K562 (cell line): Measurements from ENCODE around the gene GRIK2. TPM values are rescaled to one million over a fixed set of nuclear protein-coding genes. Genes with fewer than 3 reads are reported as not detected.

Experiments used
- ATAC-seq: fragments of 200-7000 bp; cut with Tn5 transposase; 3 replicates; pipeline ENCODE4 v1.9.1; 2020; ENCODE audit warnings: moderate library complexity
- BruUV-seq: library from RNA; stranded (reverse); fragments of 400-500 nt; replicated peaks from 2 replicates; lab custom pipeline; 2021; lab: Mats Ljungman, UMichigan
- CTCF ChIA-PET: fragments of 300-600 bp; formaldehyde crosslinking; extraction: SDS; loops from one replicate; lab custom pipeline; 2021; ENCODE audit warnings: low intra/inter-chr PET ratio; lab: Yijun Ruan, JAX
- POLR2A ChIA-PET: fragments of 300-600, 350-650 bp; sonication (Branson Sonifier 250); formaldehyde crosslinking; extraction: SDS; loops from one replicate; lab custom pipeline; 2021; ENCODE audit warnings: antibody characterized with exemption, inconsistent platforms; lab: Yijun Ruan, JAX
- DNase-seq, 4 experiments: peaks; one replicate each; pipeline versions ENCODE4 v3.0.0 to v3.0.0-alpha.2; 2011 to 2018; ENCODE audit warnings: low spot score in 3 of 4, mixed read lengths in 3 of 4; ENCODE audit errors: extremely low read depth in 1 of 4
- FAIRE-seq: peaks from 2 replicates; lab custom pipeline; 2011; peaks lifted over from hg19 to GRCh38; lab: Jason Lieb, UNC
- H2AFZ ChIP-seq: 2 replicates; pipeline ENCODE4 v1.6.0; 2011; ENCODE audit warnings: low read depth, low read length, control low read depth, inconsistent platforms
- H3K27ac ChIP-seq: fragments of 200-600 bp; 3 replicates; pipeline ENCODE4 v1.8.0; 2011; ENCODE audit warnings: low read depth, mild to moderate bottlenecking, control low read depth, inconsistent platforms, low read length, moderate library complexity, mixed read lengths; ENCODE audit errors: extremely low read depth
- H3K27me3 ChIP-seq, 2 experiments: fragments of 300-600 bp in 1 of 2; 2 replicates in 1 of 2; 3 replicates in 1 of 2; pipeline versions ENCODE4 v1.6.0 to v1.8.0; 2011; ENCODE audit warnings: inconsistent platforms in 2 of 2, low read length in 2 of 2, mild to moderate bottlenecking in 1 of 2, mixed read lengths in 1 of 2, moderate library complexity in 1 of 2; ENCODE audit not compliant: control insufficient read depth in 2 of 2, insufficient read depth in 2 of 2
- H3K36me3 ChIP-seq: fragments of 300-600 bp; 3 replicates; pipeline ENCODE4 v1.8.0; 2011; ENCODE audit warnings: mild to moderate bottlenecking, low read length, inconsistent platforms; ENCODE audit not compliant: control insufficient read depth, insufficient read depth
- H3K4me1 ChIP-seq, 2 experiments: fragments of 200-600 bp in 1 of 2; replicated peaks in 1 of 2; 2 replicates in 1 of 2; 3 replicates in 1 of 2; pipeline versions ENCODE4 v1.5.1 to v1.8.0; 2011; ENCODE audit warnings: inconsistent platforms in 2 of 2, low read length in 2 of 2, mild to moderate bottlenecking in 1 of 2, mixed read lengths in 1 of 2, moderate library complexity in 1 of 2; ENCODE audit not compliant: control insufficient read depth in 2 of 2, insufficient read depth in 2 of 2
- H3K4me2 ChIP-seq: 2 replicates; pipeline ENCODE4 v1.6.1; 2011; ENCODE audit warnings: low read length, control low read depth, inconsistent platforms, mixed read lengths; ENCODE audit not compliant: insufficient read depth
- H3K4me3 ChIP-seq: fragments of 200-600 bp; sonication (generic), shearing (Covaris generic); 2 replicates; pipeline ENCODE4 v1.5.1; 2016; ENCODE audit warnings: control low read depth, inconsistent platforms
- H3K79me2 ChIP-seq: fragments of 200-600 bp; 3 replicates; pipeline ENCODE4 v1.8.0; 2011; ENCODE audit warnings: low read length, inconsistent platforms; ENCODE audit not compliant: control insufficient read depth, insufficient read depth
- H3K9ac ChIP-seq, 2 experiments: 2 replicates each; pipeline versions ENCODE4 v1.6.0 to v1.6.1; 2011; ENCODE audit warnings: low read depth in 2 of 2, low read length in 2 of 2, control low read depth in 1 of 2, inconsistent platforms in 1 of 2, mild to moderate bottlenecking in 1 of 2, mixed read lengths in 1 of 2; ENCODE audit not compliant: insufficient read depth in 1 of 2
- H3K9me1 ChIP-seq: one replicate; pipeline ENCODE4 v1.6.0; 2011; ENCODE audit warnings: inconsistent platforms, mild to moderate bottlenecking, low read length, moderate library complexity; ENCODE audit not compliant: control insufficient read depth, insufficient read depth
- H3K9me3 ChIP-seq: replicated peaks from 2 replicates; pipeline ENCODE4 v1.5.1; 2011; ENCODE audit warnings: low read depth, low read length, inconsistent platforms; ENCODE audit not compliant: control insufficient read depth, insufficient read depth
- H4K20me1 ChIP-seq: replicated peaks from 2 replicates; pipeline ENCODE4 v1.6.1; 2011; ENCODE audit warnings: low read length, inconsistent platforms, mixed read lengths; ENCODE audit not compliant: control insufficient read depth, insufficient read depth
- ATF1 ChIP-seq, 2 experiments: fragments of 450-650 bp in 1 of 2; IDR thresholded peaks; 2 replicates each; pipeline ENCODE4 v1.6.1; 2016; ENCODE audit warnings: missing compliant biosample characterization in 1 of 2, missing genetic modification characterization in 1 of 2
- CBX8 ChIP-seq: fragments of 200-600 bp; sonication (generic); IDR thresholded peaks from 2 replicates; pipeline ENCODE4 v1.6.1; 2012; ENCODE audit warnings: borderline replicate concordance, mixed run types, low read depth, mild to moderate bottlenecking, moderate library complexity, mixed read lengths, low read length, control low read depth, inconsistent platforms; ENCODE audit not compliant: poor library complexity, severe bottlenecking; ENCODE audit errors: extremely low read depth
- GTF2B ChIP-seq: IDR thresholded peaks from 2 replicates; pipeline ENCODE4 v1.6.1; 2011; ENCODE audit not compliant: insufficient read length; ENCODE audit errors: extremely low read depth
- HNRNPK ChIP-seq: fragments of 200-400 bp; formaldehyde crosslinking; IDR thresholded peaks from one replicate; pipeline ENCODE4 v1.6.1; 2018; ENCODE audit warnings: mild to moderate bottlenecking, low read depth, low read length; ENCODE audit not compliant: poor library complexity, severe bottlenecking
- KAT2B ChIP-seq: IDR thresholded peaks from one replicate; pipeline ENCODE4 v1.6.1; 2012; ENCODE audit warnings: low read depth, mild to moderate bottlenecking, control low read depth, inconsistent platforms, low read length, moderate library complexity
- KDM1A ChIP-seq, 2 experiments: fragments of 450-650 bp; IDR thresholded peaks; 2 replicates each; pipeline ENCODE4 v1.6.1; 2016; ENCODE audit warnings: mild to moderate bottlenecking in 2 of 2
- KLF16 ChIP-seq: IDR thresholded peaks from 2 replicates; pipeline ENCODE4 v1.6.1; 2016; ENCODE audit warnings: antibody characterized with exemption
- MXI1 ChIP-seq: IDR thresholded peaks from 2 replicates; pipeline ENCODE4 v1.6.1; 2011; ENCODE audit warnings: low read depth, mild to moderate bottlenecking, improper control_type of control experiment, low read length
- NR2C2 ChIP-seq, 2 experiments: fragments of 200-800 bp in 1 of 2; sonication (Bioruptor generic) in 1 of 2; sonication (generic) in 1 of 2; formaldehyde crosslinking in 1 of 2; IDR thresholded peaks; 2 replicates each; pipeline versions ENCODE4 v1.6.1 to v1.8.0; 2016 to 2022; ENCODE audit warnings: mild to moderate bottlenecking in 1 of 2, missing compliant biosample characterization in 1 of 2, missing genetic modification characterization in 1 of 2, missing genetic modification reagents in 1 of 2
- NR3C1 ChIP-seq: sonication (generic); formaldehyde crosslinking; IDR thresholded peaks from 2 replicates; pipeline ENCODE4 v1.8.1; 2022; ENCODE audit warnings: missing genetic modification reagents
- POLR2G ChIP-seq: fragments of 200-400 bp; formaldehyde crosslinking; IDR thresholded peaks from 2 replicates; pipeline ENCODE4 v1.6.1; 2017; ENCODE audit warnings: low read depth, mild to moderate bottlenecking, antibody characterized with exemption, low read length, moderate library complexity
- POLR2H ChIP-seq: IDR thresholded peaks from 2 replicates; pipeline ENCODE4 v1.6.1; 2016; ENCODE audit warnings: missing genetic modification characterization, low read depth, mild to moderate bottlenecking, control low read depth, missing compliant biosample characterization, moderate library complexity
- RBM15 ChIP-seq: fragments of 200-400 bp; formaldehyde crosslinking; IDR thresholded peaks from 2 replicates; pipeline ENCODE4 v1.6.1; 2018; ENCODE audit warnings: mild to moderate bottlenecking, low read length, moderate library complexity; ENCODE audit not compliant: insufficient read depth
- RBM34 ChIP-seq: fragments of 200-400 bp; formaldehyde crosslinking; IDR thresholded peaks from 2 replicates; pipeline ENCODE4 v1.6.1; 2018; ENCODE audit warnings: low read length, borderline replicate concordance; ENCODE audit not compliant: insufficient read depth
- TEAD2 ChIP-seq: fragments of 450-650 bp; IDR thresholded peaks from 2 replicates; pipeline ENCODE4 v1.6.1; 2016; ENCODE audit warnings: missing genetic modification characterization, control low read depth, missing compliant biosample characterization
- TRIM28 ChIP-seq: fragments of 450-650 bp; IDR thresholded peaks from 2 replicates; pipeline ENCODE4 v1.6.1; 2017
- ZNF780A ChIP-seq: fragments of 250-450 bp; sonication (Bioruptor Pico); IDR thresholded peaks from 2 replicates; pipeline ENCODE4 v1.5.0; 2021; ENCODE audit warnings: mild to moderate bottlenecking
- WGBS: fragments of 100-300 bp; shearing (Covaris generic); methylation state at CpG from one replicate; pipeline ENCODE4 v1.1.6; 2016; ENCODE audit warnings: low coverage, mixed read lengths; ENCODE audit not compliant: insufficient coverage; ENCODE audit errors: missing lambda C conversion rate; 5-methylcytosine and 5-hydroxymethylcytosine counted together
- in situ Hi-C: fragments of 300-500 bp; cut with MboI; formaldehyde crosslinking; loops from 4 replicates; pipeline ENCODE4 v1.15.0; 2018; ENCODE audit warnings: inconsistent platforms, mixed read lengths
- intact Hi-C: fragments of 100-400 bp; cut with micrococcal nuclease; formaldehyde crosslinking; loops from 2 replicates; pipeline ENCODE4 v1.14.2; 2022
- polyA plus RNA-seq, 8 experiments: library from polyadenylated mRNA; depleted of rRNA in 4 of 8; stranded (reverse) in 5 of 8; unstranded in 3 of 8; fragments of >200 nt; fragmentation: Nextera tagmentation in 2 of 8; fragmentation: Illumina TruSeq in 1 of 8; extraction: Ambion mirVana in 2 of 8; extraction: Trizol in 1 of 8; gene quantifications; 2 replicates each; pipeline versions ENCODE4 v1.2.1 to v1.2.3, GENCODE V29; 2011 to 2014; ENCODE audit warnings: inconsistent platforms in 1 of 8, missing spikeins in 1 of 8
- total RNA-seq, 7 experiments: library from RNA; depleted of rRNA in 6 of 7; stranded (reverse); fragments of >200 nt in 6 of 7; fragmentation: Illumina TruSeq in 2 of 7; extraction: Trizol in 2 of 7; gene quantifications; 2 replicates each; pipeline versions ENCODE4 v1.2.1 to v1.2.3, GENCODE V29; 2011 to 2021; ENCODE audit warnings: low replicate concordance in 1 of 7

GRIK2 gene
- total and polyA plus RNA-seq, 9 of the 15 experiments (the other 6 are each of a cell fraction or from before 2014, with no cell fraction given), result not detected

- Histone ChIP-seq H3K9me3 (no peaks in the 10 kb centered on the region), H3K9ac (no peak overlapping the region), H3K4me3 (no peak overlapping the region), H3K4me1 (peaks cover 0 to 3% of the 10 kb centered on the region in 2 experiments; a peak in 1 of 5 replicates), H3K4me2 (no peak overlapping the region), H3K36me3 (no peaks in the 10 kb centered on the region), H3K79me2 (no peaks in the 10 kb centered on the region), H3K27me3 (no peaks in the 10 kb centered on the region; a peak in 1 of 5 replicates), H3K9me1 (no peaks in the 10 kb centered on the region), H3K27ac (no peak overlapping the region), H4K20me1 (no peaks in the 10 kb centered on the region), H2AFZ (no peak overlapping the region)
- FAIRE-seq (no peak), DNase-seq (no peak), ATAC-seq (no peak)
- POLR2A ChIA-PET, result no interaction called here
- WGBS, result 0% methylated on average over 8 of the region's 10 CpGs
- TF ChIP-seq ZNF780A (CRISPR knock-in tag) (no peak), RBM34 (no peak), NR3C1 (CRISPR knock-in tag) (no peak), MXI1 (no peak), POLR2G (no peak), ATF1 (CRISPR knock-in tag; IDR thresholded peaks at IDR 0.05) (no peak), ATF1 (tag; IDR thresholded peaks at IDR 0.05) (no peak), HNRNPK (no peak), POLR2H (tag) (no peak), TRIM28 (no peak), KDM1A (IDR thresholded peaks at IDR 0.05) (no peak), NR2C2 (CRISPR knock-in tag; IDR thresholded peaks at IDR 0.05) (no peak), NR2C2 (tag; IDR thresholded peaks at IDR 0.05) (no peak), GTF2B (no peak), CBX8 (no peak), TEAD2 (no peak), KLF16 (no peak), RBM15 (no peak), KAT2B (no peak)
- no TSS peak for BruUV-seq
- intact Hi-C loops, result no loop called here
- CTCF ChIA-PET, result no interaction called here
- in situ Hi-C loops, result no loop called here
Observed at GRCh38 chr6:101401171-101401570, 7.7 kb downstream of the GRIK2 start.
